Astrocyte of the hippocampus (primary cell): Measurements from ENCODE around the gene GALNT4.

ENCODE experiments used
- DNase-seq: peaks from one replicate; pipeline ENCODE4 v3.0.0; 2011; ENCODE audit warnings: low read depth, low spot score

Gene GALNT4

DNA sequence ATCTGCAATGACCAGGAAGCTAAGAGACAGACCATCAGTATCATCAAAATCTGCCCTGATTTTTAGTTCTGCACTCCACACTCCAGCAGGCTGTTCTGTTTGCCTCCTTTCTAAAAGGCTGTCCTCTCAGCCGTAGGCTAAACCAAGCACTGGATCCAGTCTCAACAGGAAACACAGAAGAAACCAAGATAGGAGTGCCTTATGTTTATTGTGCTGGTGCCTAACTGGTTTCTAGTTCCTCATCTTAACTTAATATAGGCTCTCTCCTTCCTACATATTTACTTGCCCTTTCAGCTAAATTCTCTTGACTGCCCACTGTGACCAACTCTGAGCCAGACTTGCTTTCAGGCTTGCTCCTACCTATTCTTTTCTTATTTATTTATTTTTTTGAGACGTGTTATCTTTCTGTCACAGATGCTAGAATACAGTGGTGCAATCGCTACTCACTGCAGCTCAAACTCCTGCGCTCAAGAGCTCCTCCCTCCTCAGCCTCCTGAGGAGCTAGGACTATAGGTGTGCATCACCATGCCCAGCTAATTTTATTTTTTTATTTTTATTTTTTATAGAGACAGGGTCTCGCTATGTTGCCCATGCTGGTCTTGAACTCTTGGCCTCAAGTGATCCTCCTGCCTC, 30.8 kb downstream of the GALNT4 start:
- DNase-seq, result no peak

DNA sequence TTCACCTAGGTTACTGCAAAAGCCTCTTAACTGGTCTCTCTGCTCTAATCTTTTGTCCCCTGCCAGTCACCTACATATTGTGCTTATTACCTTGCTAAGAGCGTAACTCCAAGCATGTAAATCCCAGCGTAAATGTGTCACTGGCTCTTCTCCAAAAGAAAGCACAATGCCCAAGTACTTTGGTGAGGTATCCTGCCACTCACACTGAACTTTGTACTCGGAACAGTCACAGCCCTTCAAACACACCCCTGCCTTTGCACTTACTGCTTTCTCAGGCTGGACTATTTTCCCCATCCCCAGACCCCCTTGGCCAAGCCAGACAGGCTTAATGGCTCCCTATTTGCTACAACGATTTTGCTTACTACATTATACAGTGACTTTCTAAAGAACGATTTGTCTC, 31.7 kb downstream of the GALNT4 start:
- no peak for DNase-seq

DNA sequence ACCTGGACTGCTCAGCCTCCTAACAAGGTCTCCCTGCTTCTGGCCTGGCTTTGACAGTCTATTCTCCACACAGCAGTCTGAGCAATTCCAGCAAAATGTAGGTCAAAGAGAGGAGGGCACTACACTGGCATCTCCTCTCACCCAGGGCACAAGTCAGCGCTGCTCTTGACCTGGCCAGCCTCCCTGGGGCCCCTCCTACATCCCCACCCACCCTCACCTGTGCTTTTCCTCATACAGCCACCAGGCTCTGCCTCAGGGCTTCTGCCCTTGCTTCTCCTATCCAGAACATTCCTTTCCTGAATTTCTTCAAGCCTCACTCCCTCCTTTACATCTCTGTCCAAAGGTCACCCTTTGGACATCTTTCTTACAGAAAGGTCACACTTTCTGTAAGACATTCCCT, 33.7 kb downstream of the GALNT4 start:
- DNase-seq, result no peak

DNA sequence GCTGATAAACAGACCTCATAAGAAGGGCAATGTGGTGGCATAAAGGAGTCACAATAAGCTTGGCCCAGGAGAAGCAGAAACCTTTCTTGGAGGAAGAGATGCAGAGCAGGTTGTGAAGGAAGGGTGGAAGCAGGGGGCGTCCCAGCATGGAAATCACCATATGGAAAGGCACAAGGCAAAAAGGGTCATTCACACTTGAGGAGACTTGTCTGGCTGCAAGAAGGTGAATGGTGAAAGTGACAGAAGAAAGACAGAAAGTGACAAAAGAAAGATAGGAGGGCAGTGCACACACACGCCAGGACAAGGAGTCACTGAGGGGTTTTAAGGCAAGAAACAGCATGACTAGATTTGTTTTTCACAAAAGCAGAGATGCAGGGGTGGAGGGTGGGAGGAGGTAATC, 38.3 kb downstream of the GALNT4 start:
- no peak for DNase-seq

DNA sequence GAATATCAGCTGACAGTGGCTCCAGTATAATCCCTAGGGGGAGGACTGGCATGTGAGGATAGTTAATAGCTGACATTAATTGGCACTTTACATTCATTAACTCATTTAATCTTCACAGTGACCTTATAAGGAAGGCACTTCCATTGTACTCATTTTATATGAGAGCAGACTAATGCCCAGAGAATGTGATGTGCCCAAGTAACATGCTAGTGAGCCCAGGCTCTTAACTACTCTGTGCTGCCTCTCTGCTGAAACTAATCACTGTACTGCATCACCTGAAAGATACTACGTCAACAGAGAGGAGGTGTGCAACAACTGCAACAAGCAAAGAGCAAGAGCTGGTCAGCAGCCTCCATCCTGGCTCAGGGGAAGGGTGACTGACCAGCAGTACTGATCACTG, 40.1 kb downstream of the GALNT4 start:
- DNase-seq, result peak; percentile 26

DNA sequence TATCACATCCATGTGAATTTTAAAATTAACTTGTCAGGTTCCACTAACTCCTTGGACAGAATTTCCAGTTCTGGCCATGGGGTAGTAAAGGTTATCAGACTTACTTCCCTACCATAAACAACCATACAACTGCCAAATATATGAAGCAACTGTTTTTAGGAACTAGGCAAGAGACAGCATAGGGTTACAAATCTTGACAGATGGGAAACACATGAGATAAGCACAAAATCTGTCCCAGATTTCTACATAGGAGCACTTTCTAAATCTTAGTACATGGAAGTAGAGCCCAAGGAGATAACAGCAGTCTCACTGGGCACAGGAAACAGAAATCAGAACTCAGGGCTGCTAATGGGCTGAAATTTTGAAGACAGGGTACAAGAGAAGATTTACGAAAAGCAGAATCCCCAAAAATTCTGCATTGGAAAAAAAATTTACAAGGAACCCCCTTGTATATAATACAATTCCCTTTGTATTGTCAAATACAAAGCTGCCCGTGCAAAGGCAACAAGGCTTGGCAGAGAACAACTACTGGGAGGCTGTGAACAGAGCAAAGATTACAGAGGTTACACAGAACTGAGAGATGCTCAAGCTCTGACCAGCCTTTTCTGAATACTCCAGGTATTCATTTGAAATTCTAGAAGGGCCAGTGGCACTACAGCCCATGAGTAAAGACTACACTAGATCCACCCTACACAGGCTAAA, 43.2 kb downstream of the GALNT4 start:
- no peak for DNase-seq

DNA sequence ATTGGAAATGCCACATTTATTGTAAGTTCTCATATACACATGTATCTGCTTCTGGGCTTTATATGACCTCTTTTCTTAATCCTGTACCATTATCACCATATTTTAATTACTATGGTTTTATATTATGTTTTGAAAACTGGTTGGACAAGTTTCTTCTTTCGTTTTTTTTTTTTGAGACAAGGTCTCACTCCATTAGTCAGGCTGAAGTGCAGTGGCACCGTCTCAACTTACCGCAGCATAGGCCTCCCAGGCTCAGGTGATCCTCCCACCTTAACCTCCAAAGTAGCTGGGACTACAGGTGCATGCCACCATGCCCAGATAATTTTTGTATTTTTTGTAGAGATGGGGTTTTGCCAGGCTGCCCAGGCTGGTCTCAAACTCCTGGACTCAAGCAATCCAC, 44.6 kb downstream of the GALNT4 start:
- DNase-seq, result no peak

DNA sequence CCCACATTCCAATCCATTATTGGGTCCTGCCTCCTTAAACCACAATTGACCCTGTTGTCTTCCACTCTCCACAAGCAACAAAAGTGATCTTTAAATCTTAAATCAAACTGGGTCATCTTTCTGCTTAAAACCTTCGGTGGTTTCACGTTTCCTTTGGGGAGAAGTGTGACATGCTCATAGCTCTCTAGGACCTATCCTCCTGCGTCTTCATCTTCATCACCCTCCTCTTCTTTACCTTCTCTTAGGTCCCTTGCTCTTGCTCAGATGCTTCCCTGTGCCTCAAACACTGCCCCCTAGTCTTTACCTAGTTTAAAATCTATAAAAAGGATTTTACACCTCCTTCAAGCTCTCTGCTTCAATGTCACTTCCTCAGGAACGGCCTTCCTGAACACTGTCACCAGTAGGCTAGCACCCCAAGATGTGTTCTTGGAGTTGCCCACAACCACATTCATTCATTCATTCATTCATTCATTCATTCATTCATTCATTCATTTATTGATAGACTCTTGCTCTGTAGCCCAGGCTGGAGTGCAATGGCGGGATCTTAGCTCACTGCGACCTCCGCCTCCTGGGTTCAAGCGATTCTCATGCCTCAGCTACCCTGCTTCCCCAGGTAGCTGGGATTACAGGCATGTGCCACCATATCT, 46.8 kb downstream of the GALNT4 start:
- no peak for DNase-seq

DNA sequence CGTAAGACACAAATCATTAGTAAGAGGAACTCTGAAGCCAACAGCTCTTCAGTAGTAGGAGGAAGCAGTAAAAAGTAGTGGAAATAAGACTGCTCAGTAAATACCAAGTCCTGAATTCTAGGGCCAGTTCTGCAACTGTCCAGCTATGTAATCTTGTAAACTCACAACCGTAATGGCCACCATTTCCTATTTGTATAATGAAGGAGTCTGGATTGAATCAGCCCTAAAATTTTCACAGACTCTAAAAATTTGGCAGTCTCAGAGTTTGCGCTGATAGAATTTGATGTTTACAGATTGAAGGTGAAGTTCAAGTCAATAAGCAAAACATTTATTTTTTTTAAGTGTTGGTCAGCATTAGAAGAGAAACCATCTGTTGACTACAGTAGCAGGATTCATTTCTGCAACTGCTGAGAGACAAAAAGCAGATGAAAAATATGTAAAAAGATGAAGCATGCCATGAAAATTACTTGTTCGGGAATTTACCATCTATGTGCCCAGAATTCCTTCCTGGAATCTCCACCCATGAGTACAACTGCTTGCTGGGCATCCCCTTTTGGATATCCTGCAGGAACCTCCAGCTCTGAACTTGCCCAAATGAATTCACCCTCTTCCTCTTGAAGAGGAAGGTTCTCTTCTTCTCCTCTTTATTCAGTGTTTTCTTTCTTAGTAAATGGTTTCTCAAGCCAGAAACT, 47.5 kb downstream of the GALNT4 start:
- no peak for DNase-seq

DNA sequence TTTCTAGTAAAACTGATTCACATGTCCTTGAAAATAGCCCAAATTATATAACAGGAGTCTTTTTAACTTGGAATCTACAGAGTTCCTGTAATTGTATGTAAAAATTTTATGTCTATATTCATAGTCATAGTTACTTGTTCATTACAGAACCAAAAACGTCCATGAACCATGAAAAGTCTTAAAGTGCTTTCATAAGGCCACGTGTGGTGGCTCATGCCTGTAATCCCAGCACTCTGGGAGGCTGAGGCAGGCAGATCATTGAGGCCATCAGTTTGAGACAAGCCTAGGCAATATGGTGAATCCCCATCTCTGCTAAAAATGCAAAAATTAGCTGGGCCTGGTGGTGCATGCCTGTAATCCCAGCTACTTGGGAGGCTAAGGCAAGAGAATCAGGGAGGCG, 48.4 kb downstream of the GALNT4 start:
- DNase-seq, result no peak

DNA sequence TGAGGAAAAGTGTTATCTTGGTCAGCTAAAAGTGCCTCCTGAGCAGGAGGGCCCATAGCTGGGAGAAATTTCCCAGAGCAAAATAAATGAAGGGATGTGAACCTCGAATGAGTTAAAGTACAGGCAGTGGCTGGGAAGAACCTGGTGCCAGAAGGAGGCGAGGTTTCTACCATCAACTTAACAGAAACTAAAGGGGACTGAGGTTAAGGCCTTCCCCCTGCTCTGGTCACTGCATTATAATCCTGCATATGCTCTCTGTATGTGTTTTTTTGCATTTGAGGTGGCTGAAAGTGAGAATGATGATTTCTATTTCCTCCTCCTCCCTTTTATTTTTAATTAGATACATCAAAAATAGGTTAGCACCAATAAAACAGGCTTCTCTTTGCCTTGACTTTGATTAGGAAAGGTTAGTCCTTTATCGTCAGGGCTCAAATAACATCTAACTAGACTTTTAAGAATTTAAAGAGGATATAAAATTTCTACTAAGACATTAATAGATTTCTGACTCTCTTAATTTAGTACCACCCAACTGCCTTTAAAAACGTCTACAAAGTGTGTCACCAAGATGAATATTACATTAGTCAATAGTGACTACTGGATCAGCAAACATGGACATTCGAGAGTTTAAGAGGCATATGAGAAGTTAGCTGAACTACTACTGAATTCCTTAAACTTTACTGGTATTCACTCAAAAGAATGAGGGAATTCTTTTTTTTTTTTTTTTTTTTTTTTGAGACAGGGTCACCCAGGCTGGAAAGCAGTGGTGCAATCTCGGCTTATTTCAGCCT, 49.2 kb downstream of the GALNT4 start:
- DNase-seq, result no peak

DNA sequence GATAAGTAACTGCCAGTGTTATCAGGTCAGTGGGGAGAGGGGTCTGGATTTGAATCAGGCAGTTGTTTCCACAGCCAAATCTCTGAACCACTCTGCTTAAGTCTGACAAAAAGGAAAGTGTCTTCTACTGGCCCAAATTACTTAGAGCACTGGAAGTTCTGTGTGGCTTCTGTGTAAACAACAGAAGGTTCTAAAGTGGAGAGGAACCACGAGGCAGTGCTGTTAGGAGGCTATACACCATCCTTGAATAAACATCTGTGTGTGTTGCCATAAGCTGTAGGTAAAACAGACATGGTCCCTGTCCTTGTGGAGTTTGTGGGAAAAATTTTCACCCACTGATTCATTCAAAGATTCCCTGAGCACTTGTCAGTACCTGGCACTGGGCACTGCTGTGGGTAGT, 50.0 kb downstream of the GALNT4 start:
- DNase-seq, result no peak
